ENCODE data around the gene AGPAT3.

The AGPAT3 gene

GRCh38 chr21:43991447-43991991 is 126.5 kb downstream of the AGPAT3 start:
- H3K36me3 ChIP-seq (ENCODE audit: control insufficient read depth in 2 of 2, insufficient read depth in 1 of 2, low read length in 2 of 2) = no peaks in the 10 kb centered on the region
- CTCF ChIA-PET = interaction anchor here (0.5 to 1.4 kb wide), 2 partner anchors 16 to 30 kb away, joined by 3 to 4 read pairs; no protein-coding TSS in a partner anchor
- POLR2A ChIA-PET = interaction anchor here (1.1 kb wide), 1 partner anchor 20 kb away, joined by 4 read pairs; no protein-coding TSS in a partner anchor

DNA sequence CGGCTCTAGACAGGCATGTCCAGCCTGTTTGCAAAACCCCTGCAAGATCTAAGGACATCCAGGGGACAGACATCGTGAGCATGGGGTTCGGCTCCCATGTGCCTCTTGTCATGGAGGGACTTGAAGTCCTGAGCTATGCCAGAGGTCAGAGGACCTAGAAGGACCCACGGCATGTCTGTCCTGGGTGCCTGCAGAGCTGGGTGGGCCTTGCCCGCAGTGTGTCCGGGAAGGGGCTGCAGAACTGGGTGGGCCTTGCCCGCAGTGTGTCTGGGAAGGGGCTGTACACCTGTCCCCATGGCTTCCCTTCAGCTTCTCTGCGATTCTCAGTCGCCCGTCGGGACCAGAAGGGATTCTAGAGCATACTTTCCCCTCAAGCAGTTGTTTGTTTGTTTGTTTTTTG is 127.1 kb downstream of the AGPAT3 start:
- Histone ChIP-seq H3K9me3 (ENCODE audit: control insufficient read depth, insufficient read depth, low read depth, low read length) (no peaks in the 10 kb centered on the region), H3K4me1 (ENCODE audit: control insufficient read depth, insufficient read depth, low read length) (no peaks in the 10 kb centered on the region), H3K36me3 (ENCODE audit: control insufficient read depth in 2 of 2, insufficient read depth in 1 of 2, low read length in 2 of 2) (no peaks in the 10 kb centered on the region), H3K27ac (ENCODE audit: extremely low read depth, low read depth, low read length) (no peak overlapping the region), H3K4me3 (ENCODE audit: low read depth, low read length) (no peak overlapping the region)
- TF ChIP-seq ZBTB48 (tag by site-specific recombination; IDR thresholded peaks at IDR 0.05) (no peak), ZNF214 (tag by site-specific recombination; IDR thresholded peaks at IDR 0.05; ENCODE audit: borderline replicate concordance) (no peak), ZNF529 (tag by site-specific recombination; IDR thresholded peaks at IDR 0.05; ENCODE audit: insufficient replicate concordance) (no peak), ZFHX2 (tag by site-specific recombination; conservative IDR thresholded peaks at IDR 0.05) (no peak), ZNF600 (tag by site-specific recombination; IDR thresholded peaks at IDR 0.05) (no peak), ZNF16 (tag by site-specific recombination; IDR thresholded peaks at IDR 0.05; ENCODE audit: low read depth) (no peak)
- TF ChIP-seq, protein P1, sequence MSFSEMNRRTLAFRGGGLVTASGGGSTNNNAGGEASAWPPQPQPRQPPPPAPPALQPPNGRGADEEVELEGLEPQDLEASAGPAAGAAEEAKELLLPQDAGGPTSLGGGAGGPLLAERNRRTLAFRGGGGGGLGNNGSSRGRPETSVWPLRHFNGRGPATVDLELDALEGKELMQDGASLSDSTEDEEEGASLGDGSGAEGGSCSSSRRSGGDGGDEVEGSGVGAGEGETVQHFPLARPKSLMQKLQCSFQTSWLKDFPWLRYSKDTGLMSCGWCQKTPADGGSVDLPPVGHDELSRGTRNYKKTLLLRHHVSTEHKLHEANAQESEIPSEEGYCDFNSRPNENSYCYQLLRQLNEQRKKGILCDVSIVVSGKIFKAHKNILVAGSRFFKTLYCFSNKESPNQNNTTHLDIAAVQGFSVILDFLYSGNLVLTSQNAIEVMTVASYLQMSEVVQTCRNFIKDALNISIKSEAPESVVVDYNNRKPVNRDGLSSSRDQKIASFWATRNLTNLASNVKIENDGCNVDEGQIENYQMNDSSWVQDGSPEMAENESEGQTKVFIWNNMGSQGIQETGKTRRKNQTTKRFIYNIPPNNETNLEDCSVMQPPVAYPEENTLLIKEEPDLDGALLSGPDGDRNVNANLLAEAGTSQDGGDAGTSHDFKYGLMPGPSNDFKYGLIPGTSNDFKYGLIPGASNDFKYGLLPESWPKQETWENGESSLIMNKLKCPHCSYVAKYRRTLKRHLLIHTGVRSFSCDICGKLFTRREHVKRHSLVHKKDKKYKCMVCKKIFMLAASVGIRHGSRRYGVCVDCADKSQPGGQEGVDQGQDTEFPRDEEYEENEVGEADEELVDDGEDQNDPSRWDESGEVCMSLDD (tag by site-specific recombination; IDR thresholded peaks at IDR 0.05) = no peak
- CTCF ChIA-PET = interaction anchor here (1.4 kb wide), 1 partner anchor 17 kb away, joined by 4 read pairs; no protein-coding TSS in a partner anchor
- POLR2A ChIA-PET = interaction anchor here (1.1 kb wide), 1 partner anchor 19 kb away, joined by 4 read pairs; no protein-coding TSS in a partner anchor

More at GRCh38 chr21:43991447-43991991, 126.5 kb downstream of the AGPAT3 start:
- Histone ChIP-seq H3K4me3 (ENCODE audit: low read depth, low read length) (no peak overlapping the region), H3K9me3 (ENCODE audit: control insufficient read depth, insufficient read depth, low read depth, low read length) (no peaks in the 10 kb centered on the region), H3K4me1 (ENCODE audit: control insufficient read depth, insufficient read depth, low read length) (no peaks in the 10 kb centered on the region), H3K27ac (ENCODE audit: extremely low read depth, low read depth, low read length) (no peak overlapping the region)
- TF ChIP-seq ZNF670 (tag by site-specific recombination; IDR thresholded peaks at IDR 0.05; ENCODE audit: low read depth) = no peak
- peak; percentile 46 for TF ChIP-seq ZFHX2 (tag by site-specific recombination; conservative IDR thresholded peaks at IDR 0.05)
- 0 out of 2 replicates have a peak, but pooled peaks have one; percentile 34 for TF ChIP-seq EGR2 (tag by site-specific recombination; IDR thresholded peaks at IDR 0.05; ENCODE audit: low read depth)
- TF ChIP-seq ZNF626 (tag by site-specific recombination; IDR thresholded peaks at IDR 0.05) = no peak
- TF ChIP-seq ZBTB17 (tag by site-specific recombination; IDR thresholded peaks at IDR 0.05) = peak; percentile 32; the same call in 1 of the 2 replicates

GRCh38 chr21:43993420-43993934 is 128.5 kb downstream of the AGPAT3 start:
- Histone ChIP-seq H3K4me1 (ENCODE audit: control insufficient read depth, insufficient read depth, low read length) (no peaks in the 10 kb centered on the region), H3K36me3 (ENCODE audit: control insufficient read depth in 2 of 2, insufficient read depth in 1 of 2, low read length in 2 of 2) (no peaks in the 10 kb centered on the region), H3K4me3 (ENCODE audit: low read depth, low read length) (no peak overlapping the region), H3K9me3 (ENCODE audit: control insufficient read depth, insufficient read depth, low read depth, low read length) (no peaks in the 10 kb centered on the region), H3K27ac (ENCODE audit: extremely low read depth, low read depth, low read length) (no peak overlapping the region)
- ChIA-PET CTCF (interaction anchor here (0.8 kb wide), 1 partner anchor 182 kb away, joined by 3 read pairs; no protein-coding TSS in a partner anchor), POLR2A (no interaction called here)
- TF ChIP-seq ZNF776 (tag by site-specific recombination; IDR thresholded peaks at IDR 0.05; ENCODE audit: borderline replicate concordance) (no peak), ZNF629 (tag by site-specific recombination; IDR thresholded peaks at IDR 0.05) (no peak), ZNF350 (tag by site-specific recombination; IDR thresholded peaks at IDR 0.05) (no peak), ZNF132 (tag by site-specific recombination; IDR thresholded peaks at IDR 0.05; ENCODE audit: borderline replicate concordance) (no peak), ZNF133 (tag by site-specific recombination; IDR thresholded peaks at IDR 0.05) (no peak), ZNF266 (tag by site-specific recombination; IDR thresholded peaks at IDR 0.05; ENCODE audit: low read depth) (no peak), ZNF521 (tag by site-specific recombination; IDR thresholded peaks at IDR 0.05) (no peak), RBAK (tag by site-specific recombination; IDR thresholded peaks at IDR 0.05) (no peak), ZNF48 (tag by site-specific recombination; IDR thresholded peaks at IDR 0.05) (no peak), HOXA7 (CRISPR knock-in tag; IDR thresholded peaks at IDR 0.05; ENCODE audit: borderline replicate concordance) (no peak), SCRT2 (tag by site-specific recombination; IDR thresholded peaks at IDR 0.05) (no peak), ZNF335 (tag by site-specific recombination; conservative IDR thresholded peaks at IDR 0.05) (no peak)
